ENCODE data around the gene ABCD4. TPM values are rescaled to one million over a fixed set of nuclear protein-coding genes. Genes with fewer than 3 reads are reported as not detected.

Gene ABCD4
- total and polyA plus RNA-seq, 10 donors = 37.2 to 99.4 (median 68.8) TPM

DNA sequence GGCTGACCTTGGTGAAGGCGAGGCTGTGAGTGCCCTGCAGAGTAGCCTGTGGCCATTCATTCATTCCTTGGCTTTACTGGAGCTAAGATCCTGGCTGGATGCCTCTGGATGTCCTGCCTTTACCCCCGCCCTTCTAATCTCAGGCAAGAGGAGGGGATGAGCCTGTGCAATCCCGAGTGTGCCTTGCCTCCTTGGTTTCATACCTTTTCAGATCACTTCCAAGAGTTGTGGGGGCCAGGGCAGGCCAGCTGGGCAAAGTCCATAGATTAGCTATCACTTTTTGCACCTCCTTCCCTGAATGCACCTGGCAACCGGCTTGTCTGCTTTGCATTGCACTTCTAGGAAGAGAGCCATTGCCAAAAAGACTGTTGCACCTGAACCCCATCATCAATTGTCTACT, 47.0 kb upstream of the ABCD4 start:
- H3K27ac ChIP-seq = no peak overlapping the region
- no peak for DNase-seq
- TF ChIP-seq, protein P1, sequence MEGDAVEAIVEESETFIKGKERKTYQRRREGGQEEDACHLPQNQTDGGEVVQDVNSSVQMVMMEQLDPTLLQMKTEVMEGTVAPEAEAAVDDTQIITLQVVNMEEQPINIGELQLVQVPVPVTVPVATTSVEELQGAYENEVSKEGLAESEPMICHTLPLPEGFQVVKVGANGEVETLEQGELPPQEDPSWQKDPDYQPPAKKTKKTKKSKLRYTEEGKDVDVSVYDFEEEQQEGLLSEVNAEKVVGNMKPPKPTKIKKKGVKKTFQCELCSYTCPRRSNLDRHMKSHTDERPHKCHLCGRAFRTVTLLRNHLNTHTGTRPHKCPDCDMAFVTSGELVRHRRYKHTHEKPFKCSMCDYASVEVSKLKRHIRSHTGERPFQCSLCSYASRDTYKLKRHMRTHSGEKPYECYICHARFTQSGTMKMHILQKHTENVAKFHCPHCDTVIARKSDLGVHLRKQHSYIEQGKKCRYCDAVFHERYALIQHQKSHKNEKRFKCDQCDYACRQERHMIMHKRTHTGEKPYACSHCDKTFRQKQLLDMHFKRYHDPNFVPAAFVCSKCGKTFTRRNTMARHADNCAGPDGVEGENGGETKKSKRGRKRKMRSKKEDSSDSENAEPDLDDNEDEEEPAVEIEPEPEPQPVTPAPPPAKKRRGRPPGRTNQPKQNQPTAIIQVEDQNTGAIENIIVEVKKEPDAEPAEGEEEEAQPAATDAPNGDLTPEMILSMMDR (IDR thresholded peaks at IDR 0.05 in 8 of 11, conservative IDR thresholded peaks at IDR 0.05 in 3 of 11) = no peak
- TF ChIP-seq POLR2AphosphoS5 (IDR thresholded peaks at IDR 0.05) (no peak), POLR2A (IDR thresholded peaks at IDR 0.05) (no peak)
- 51 to 72% (median 63%) methylated on average over 4 of the region's 4 CpGs for WGBS, 5 donors
- no peak overlapping the region for H3K4me3 ChIP-seq
- H3K27me3 ChIP-seq (replicated peaks in 1 of 7) = peaks cover 0 to 38% (median 0%) of the 10 kb centered on the region in 7 donors
- H3K4me1 ChIP-seq = no peaks in the 10 kb centered on the region
- no peaks in the 10 kb centered on the region for H3K36me3 ChIP-seq
- H3K9me3 ChIP-seq = no peaks in the 10 kb centered on the region
- intact Hi-C loops (cut with DNase I; ENCODE audit: low total_unique reads) = no loop called here

DNA sequence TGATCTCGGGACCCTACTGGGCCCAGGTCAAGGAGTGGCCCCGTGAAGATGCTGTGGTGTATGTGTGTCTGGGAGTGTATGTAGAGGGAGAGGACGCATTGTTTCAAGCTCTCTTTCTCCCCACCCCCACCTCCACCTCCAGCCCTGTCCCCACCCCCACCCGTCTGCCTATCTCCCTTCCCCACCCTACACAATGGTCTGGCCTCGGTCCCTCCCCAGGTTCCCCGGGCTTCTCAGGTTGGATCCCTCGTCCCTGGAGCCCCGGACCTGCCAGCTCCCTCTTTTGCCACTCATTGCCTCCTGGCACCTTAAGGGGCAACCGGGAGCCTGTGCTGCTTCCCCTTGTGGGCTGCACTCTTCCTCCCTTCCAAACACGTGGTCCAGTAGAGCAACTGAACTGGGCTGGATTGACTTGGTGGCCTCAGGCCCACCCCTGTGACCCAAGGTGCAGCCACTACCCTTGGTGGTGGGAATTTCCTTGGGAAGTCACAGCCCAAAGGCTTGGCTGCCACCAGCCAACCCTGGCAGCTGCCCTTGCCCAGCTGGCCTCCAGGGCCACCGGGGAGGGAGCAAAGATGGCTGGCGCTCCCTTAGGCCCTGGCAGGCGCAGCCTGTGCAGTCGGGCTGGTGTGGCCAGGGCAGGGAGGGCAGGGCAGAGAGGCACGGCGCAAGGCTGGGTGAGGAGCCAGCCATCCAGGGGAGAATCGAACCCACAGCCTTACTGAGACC, 46.2 kb upstream of the ABCD4 start:
- Histone ChIP-seq H3K4me3 (no peak overlapping the region), H3K9me3 (no peaks in the 10 kb centered on the region), H3K36me3 (no peaks in the 10 kb centered on the region), H3K4me1 (no peaks in the 10 kb centered on the region), H3K27ac (no peak overlapping the region), H3K27me3 (replicated peaks in 1 of 7) (peaks cover 0 to 38% (median 0%) of the 10 kb centered on the region in 7 donors)
- 55 to 66% (median 60%) methylated on average over 15 to 17 of the region's 17 CpGs for WGBS, 5 donors
- DNase-seq = no peak
- TF ChIP-seq, protein P1 (IDR thresholded peaks at IDR 0.05 in 8 of 11, conservative IDR thresholded peaks at IDR 0.05 in 3 of 11) = no peak
- TF ChIP-seq POLR2AphosphoS5 (IDR thresholded peaks at IDR 0.05) (no peak), POLR2A (IDR thresholded peaks at IDR 0.05) (no peak)
- intact Hi-C loops (cut with DNase I; ENCODE audit: low total_unique reads) = no loop called here

DNA sequence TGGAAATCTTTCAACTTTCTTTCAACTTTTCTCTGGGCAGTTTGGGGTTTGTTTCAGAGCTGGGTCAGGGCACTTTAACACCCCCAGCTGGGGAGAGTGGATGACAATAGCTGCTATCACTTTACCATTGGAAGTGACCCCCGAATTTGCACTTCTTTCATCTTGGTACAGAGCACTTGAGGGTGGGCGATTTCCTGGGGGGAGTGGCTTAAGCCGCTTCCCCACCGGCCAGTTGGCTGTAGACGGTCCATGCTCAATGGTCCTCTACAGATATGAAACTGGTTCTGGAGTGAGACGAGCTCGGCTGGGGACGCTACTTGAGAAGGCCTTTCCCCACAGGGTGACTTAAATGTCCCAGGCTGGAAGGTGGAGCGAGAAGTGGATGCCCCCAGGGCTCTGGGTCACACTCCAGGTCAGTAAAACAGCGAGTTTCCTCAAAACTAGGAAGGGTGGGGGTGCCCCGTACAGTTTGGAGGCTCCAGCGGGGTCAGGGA, 45.6 kb upstream of the ABCD4 start, which contains the start of gene VRTN:
Gene VRTN, plus strand, starts transcription at position 231 of the 494 bp plus-strand sequence. CDS start 8,313 bp downstream, outside the sequence.
- TF ChIP-seq POLR2A (IDR thresholded peaks at IDR 0.05) (no peak), POLR2AphosphoS5 (IDR thresholded peaks at IDR 0.05) (no peak)
- TF ChIP-seq, protein P1 (IDR thresholded peaks at IDR 0.05 in 8 of 11, conservative IDR thresholded peaks at IDR 0.05 in 3 of 11) = no peak
- Histone ChIP-seq H3K36me3 (no peaks in the 10 kb centered on the region), H3K27me3 (replicated peaks in 1 of 7) (peaks cover 0 to 37% (median 0%) of the 10 kb centered on the region in 7 donors), H3K4me1 (no peaks in the 10 kb centered on the region), H3K4me3 (no peak within 1 kb of the TSS), H3K9me3 (no peaks in the 10 kb centered on the region), H3K27ac (no peak within 1 kb of the TSS)
- WGBS, 5 donors = 67 to 87% (median 69%) methylated on average over 12 of the region's 12 CpGs
- DNase-seq = no peak
- intact Hi-C loops (cut with DNase I; ENCODE audit: low total_unique reads) = no loop called here

DNA sequence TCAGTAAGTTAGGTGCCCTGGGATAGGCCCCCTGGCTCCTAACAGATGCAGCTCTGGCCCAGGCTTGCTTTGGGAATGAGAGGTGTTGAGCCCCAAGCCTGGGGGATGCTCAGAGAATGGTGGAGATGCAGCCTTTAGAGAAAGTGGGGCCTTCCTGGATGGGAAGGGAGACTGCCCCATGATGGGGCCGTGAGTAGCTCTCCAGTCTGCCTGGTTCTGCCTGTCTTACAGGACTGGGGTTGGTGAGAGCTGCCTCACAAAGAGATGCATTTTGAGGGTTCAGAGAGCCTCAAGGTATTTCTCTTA, 45.0 kb upstream of the ABCD4 start:
- WGBS, 5 donors = 54 to 89% (median 63%) methylated on average over 1 of the region's 1 CpG; no CpG with 5 or more reads in 1 of the 5 donors
- no peak overlapping the region for H3K4me3 ChIP-seq
- TF ChIP-seq POLR2A (IDR thresholded peaks at IDR 0.05) (no peak), POLR2AphosphoS5 (IDR thresholded peaks at IDR 0.05) (no peak)
- H3K27me3 ChIP-seq (replicated peaks in 1 of 7) = peaks cover 0 to 39% (median 0%) of the 10 kb centered on the region in 7 donors
- no peaks in the 10 kb centered on the region for H3K36me3 ChIP-seq
- intact Hi-C loops (cut with DNase I; ENCODE audit: low total_unique reads) = no loop called here
- no peaks in the 10 kb centered on the region for H3K4me1 ChIP-seq
- no peaks in the 10 kb centered on the region for H3K9me3 ChIP-seq
- no peak for DNase-seq
- no peak overlapping the region for H3K27ac ChIP-seq
